GM18873 (cell line): Measurements from ENCODE around the gene ADPRH.
"Not testable (repeated sequence)": the region's sequence is repeated elsewhere in the genome, so short reads cannot be mapped to it uniquely, and the experiment has no call there.

ENCODE experiments used
- ATAC-seq: cut with Tn5 transposase; IDR thresholded peaks from one replicate; pipeline ENCODE4 v1.9.1; 2021; ENCODE audit warnings: mild to moderate bottlenecking, moderate library complexity, moderate number of reproducible peaks; ENCODE audit not compliant: unreplicated experiment, low FRiP score

ADPRH gene

GRCh38 chr3:119558626-119559317 lies 20.5 kb upstream of the ADPRH start:
- no peak for ATAC-seq

GRCh38 chr3:119559441-119559963 lies 19.8 kb upstream of the ADPRH start, which contains the start of gene CD80:
CD80 (minus strand) TSS chr3:119559614; CDS start chr3:119557728, 1,886 bp downstream.
- peak; percentile 48 for ATAC-seq

- no peak for ATAC-seq
Measured at GRCh38 chr3:119560160-119560559, 19.1 kb upstream of the ADPRH start.

GRCh38 chr3:119562307-119562961 lies 16.9 kb upstream of the ADPRH start:
- ATAC-seq: peak; percentile 81

- not testable (repeated sequence) for ATAC-seq
Measured at GRCh38 chr3:119563334-119563733, 16.0 kb upstream of the ADPRH start.

GRCh38 chr3:119569156-119569555 lies 10.1 kb upstream of the ADPRH start:
- ATAC-seq: no peak

GRCh38 chr3:119570229-119570628 lies 9.1 kb upstream of the ADPRH start:
- ATAC-seq: no peak

- ATAC-seq: no peak
Measured at GRCh38 chr3:119571230-119571629, 8.1 kb upstream of the ADPRH start.

- ATAC-seq: no peak
Measured at GRCh38 chr3:119571688-119572087, 7.6 kb upstream of the ADPRH start.

GRCh38 chr3:119575507-119575906 lies 3.8 kb upstream of the ADPRH start:
- ATAC-seq: no peak

GRCh38 chr3:119580067-119580760 lies 922 bp downstream of the ADPRH start:
- ATAC-seq: peak; percentile 60

GRCh38 chr3:119582178-119582577 lies 2.9 kb downstream of the ADPRH start:
- ATAC-seq: peak; percentile 44

GRCh38 chr3:119585208-119585607 lies 5.9 kb downstream of the ADPRH start:
- no peak for ATAC-seq

- ATAC-seq: no peak
Measured at GRCh38 chr3:119585856-119586570, 6.7 kb downstream of the ADPRH start.

- ATAC-seq: no peak
Measured at GRCh38 chr3:119586733-119587172, 7.5 kb downstream of the ADPRH start.

- no peak for ATAC-seq
Measured at GRCh38 chr3:119588112-119588511, 8.8 kb downstream of the ADPRH start.

GRCh38 chr3:119589102-119589773 lies 9.9 kb downstream of the ADPRH start:
- ATAC-seq: no peak

GRCh38 chr3:119590706-119591105 lies 11.4 kb downstream of the ADPRH start:
- no peak for ATAC-seq

- no peak for ATAC-seq
Measured at GRCh38 chr3:119592861-119593260, 13.6 kb downstream of the ADPRH start.

- ATAC-seq: no peak
Measured at GRCh38 chr3:119594066-119594465, 14.8 kb downstream of the ADPRH start.
